Ishikawa (cell line): ENCODE measurements around the gene SLC22A3.

Source experiments
- CEBPB ChIP-seq: IDR thresholded peaks from 2 replicates; pipeline ENCODE4 v1.6.1; 2012
- EGR1 ChIP-seq: IDR thresholded peaks from 2 replicates; pipeline ENCODE4 v1.6.1; 2012
- EP300 ChIP-seq: IDR thresholded peaks from 2 replicates; pipeline ENCODE4 v1.6.1; 2012; ENCODE audit warnings: borderline replicate concordance
- FOXM1 ChIP-seq: IDR thresholded peaks from 2 replicates; pipeline ENCODE4 v1.6.1; 2012; ENCODE audit warnings: low read depth, borderline replicate concordance
- MAX ChIP-seq: IDR thresholded peaks from 2 replicates; pipeline ENCODE4 v1.6.1; 2012
- NFIC ChIP-seq: IDR thresholded peaks from 2 replicates; pipeline ENCODE4 v1.6.1; 2012
- RAD21 ChIP-seq: IDR thresholded peaks from 2 replicates; pipeline ENCODE4 v1.6.1; 2012; ENCODE audit warnings: low read depth
- REST ChIP-seq: IDR thresholded peaks from 2 replicates; pipeline ENCODE4 v1.6.1; 2012; ENCODE audit warnings: low read depth, mild to moderate bottlenecking
- TAF1 ChIP-seq: IDR thresholded peaks from 2 replicates; pipeline ENCODE4 v1.6.1; 2012; ENCODE audit warnings: low read depth, mild to moderate bottlenecking
- TCF12 ChIP-seq: IDR thresholded peaks from 2 replicates; pipeline ENCODE4 v1.6.1; 2012; ENCODE audit warnings: low read depth
- TEAD4 ChIP-seq: IDR thresholded peaks from 2 replicates; pipeline ENCODE4 v1.6.1; 2012
- USF1 ChIP-seq: IDR thresholded peaks from 2 replicates; pipeline ENCODE4 v1.6.1; 2012
- YY1 ChIP-seq: IDR thresholded peaks from 2 replicates; pipeline ENCODE4 v1.6.1; 2012; ENCODE audit warnings: low read depth

The SLC22A3 gene

GRCh38 chr6:160353950-160354496, 5.8 kb downstream of the SLC22A3 start:
- TF ChIP-seq MAX (no peak), TEAD4 (no peak), YY1 (no peak), NFIC (no peak), TAF1 (no peak), FOXM1 (no peak), TCF12 (no peak), RAD21 (no peak)

- TF ChIP-seq TAF1 = no peak
- TF ChIP-seq CEBPB = no peak
These were observed 6.8 kb downstream of the SLC22A3 start for GRCh38 chr6:160355001-160355400.

GRCh38 chr6:160356074-160356744, 8.0 kb downstream of the SLC22A3 start:
- TF ChIP-seq RAD21 (no peak), REST (no peak)

GRCh38 chr6:160357088-160357487, 8.9 kb downstream of the SLC22A3 start:
- TF ChIP-seq EP300 (no peak), TEAD4 (no peak), RAD21 (no peak), TAF1 (no peak), REST (no peak), YY1 (no peak), CEBPB (no peak), MAX (no peak), USF1 (no peak), FOXM1 (no peak)

- TF ChIP-seq USF1 (no peak), TEAD4 (no peak), YY1 (no peak), TCF12 (no peak), FOXM1 (no peak), MAX (no peak), EP300 (no peak), NFIC (no peak), REST (no peak), TAF1 (no peak), CEBPB (no peak), RAD21 (no peak), EGR1 (no peak)
These were observed 10.3 kb downstream of the SLC22A3 start for GRCh38 chr6:160358225-160359119.
